ENCODE measurements around the gene LIMK1. TPM values are rescaled to one million over a fixed set of nuclear protein-coding genes. Genes with fewer than 3 reads are reported as not detected.

The LIMK1 gene
- total RNA-seq, 2 donors from 2014 or later, result 19.7 to 19.9 TPM

DNA sequence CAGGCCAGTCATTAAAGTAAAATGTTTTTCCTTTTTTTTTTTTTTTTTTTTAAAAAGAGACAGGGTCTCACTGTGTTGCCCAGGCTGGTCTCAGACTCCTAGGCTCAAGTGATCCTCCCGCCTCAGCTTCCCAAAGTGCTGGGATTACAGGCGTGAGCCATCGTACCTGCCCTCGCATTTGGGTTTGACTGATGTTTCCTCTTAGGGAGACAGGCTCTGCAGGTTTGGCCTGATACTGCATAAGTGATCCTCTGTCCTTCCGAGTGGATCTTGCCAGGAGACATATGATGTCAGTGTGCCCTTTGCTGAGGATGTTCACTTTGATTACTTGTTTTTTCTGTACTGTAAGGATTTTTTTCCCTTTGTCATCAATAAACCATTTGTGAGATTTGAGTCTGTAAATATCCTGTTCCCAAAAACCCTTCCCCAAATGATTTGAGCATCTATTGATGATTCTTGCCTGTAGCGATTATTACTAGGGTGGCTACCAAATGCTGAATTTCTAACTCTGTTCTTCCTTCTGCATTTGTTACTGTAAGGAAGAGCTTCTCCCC, 19.7 kb downstream of the LIMK1 start:
- Histone ChIP-seq H3K36me3 (peaks cover 20% of the 10 kb centered on the region), H3K27ac (no peak overlapping the region), H3K4me3 (no peak overlapping the region), H3K4me1 (ENCODE audit: control insufficient read depth in 1 of 2, low read depth in 2 of 2) (no peaks in the 10 kb centered on the region), H3K9me3 (no peaks in the 10 kb centered on the region), H3K27me3 (replicated peaks; ENCODE audit: insufficient read depth) (no peaks in the 10 kb centered on the region)
- TF ChIP-seq, protein P1, sequence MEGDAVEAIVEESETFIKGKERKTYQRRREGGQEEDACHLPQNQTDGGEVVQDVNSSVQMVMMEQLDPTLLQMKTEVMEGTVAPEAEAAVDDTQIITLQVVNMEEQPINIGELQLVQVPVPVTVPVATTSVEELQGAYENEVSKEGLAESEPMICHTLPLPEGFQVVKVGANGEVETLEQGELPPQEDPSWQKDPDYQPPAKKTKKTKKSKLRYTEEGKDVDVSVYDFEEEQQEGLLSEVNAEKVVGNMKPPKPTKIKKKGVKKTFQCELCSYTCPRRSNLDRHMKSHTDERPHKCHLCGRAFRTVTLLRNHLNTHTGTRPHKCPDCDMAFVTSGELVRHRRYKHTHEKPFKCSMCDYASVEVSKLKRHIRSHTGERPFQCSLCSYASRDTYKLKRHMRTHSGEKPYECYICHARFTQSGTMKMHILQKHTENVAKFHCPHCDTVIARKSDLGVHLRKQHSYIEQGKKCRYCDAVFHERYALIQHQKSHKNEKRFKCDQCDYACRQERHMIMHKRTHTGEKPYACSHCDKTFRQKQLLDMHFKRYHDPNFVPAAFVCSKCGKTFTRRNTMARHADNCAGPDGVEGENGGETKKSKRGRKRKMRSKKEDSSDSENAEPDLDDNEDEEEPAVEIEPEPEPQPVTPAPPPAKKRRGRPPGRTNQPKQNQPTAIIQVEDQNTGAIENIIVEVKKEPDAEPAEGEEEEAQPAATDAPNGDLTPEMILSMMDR (IDR thresholded peaks at IDR 0.05), result no peak
- DNase-seq (ENCODE audit: low spot score) (no peak), ATAC-seq (ENCODE audit: insufficient number of reproducible peaks, low FRiP score, low read depth) (no peak)

DNA sequence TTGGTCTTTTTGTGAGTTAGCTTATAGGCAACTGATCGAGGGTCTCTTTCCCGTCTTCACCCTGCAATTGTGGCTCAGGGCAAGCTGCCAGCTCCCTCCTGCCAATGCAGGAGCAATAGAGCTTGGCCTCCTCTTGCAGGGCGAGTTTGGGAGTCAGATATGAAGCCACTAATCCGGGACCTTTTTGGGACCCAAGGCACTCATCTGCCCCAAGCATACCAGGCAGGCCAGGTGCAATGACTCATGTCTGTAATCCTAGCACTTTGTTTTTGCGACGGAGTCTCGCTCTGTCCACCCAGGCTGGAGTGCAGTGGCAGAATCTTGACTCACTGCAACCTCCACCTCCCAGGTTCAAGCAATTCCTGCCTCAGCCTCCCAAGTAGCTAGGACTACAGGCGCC, 21.1 kb downstream of the LIMK1 start:
- no peak overlapping the region for H3K27ac ChIP-seq
- H3K36me3 ChIP-seq, result peaks cover 28% of the 10 kb centered on the region
- H3K27me3 ChIP-seq (replicated peaks; ENCODE audit: insufficient read depth), result no peaks in the 10 kb centered on the region
- TF ChIP-seq, protein P1 (IDR thresholded peaks at IDR 0.05), result no peak
- H3K9me3 ChIP-seq, result no peaks in the 10 kb centered on the region
- ATAC-seq (ENCODE audit: insufficient number of reproducible peaks, low FRiP score, low read depth), result no peak
- no peak for DNase-seq (ENCODE audit: low spot score)
- H3K4me1 ChIP-seq (ENCODE audit: control insufficient read depth in 1 of 2, low read depth in 2 of 2), result no peaks in the 10 kb centered on the region
- no peak overlapping the region for H3K4me3 ChIP-seq

DNA sequence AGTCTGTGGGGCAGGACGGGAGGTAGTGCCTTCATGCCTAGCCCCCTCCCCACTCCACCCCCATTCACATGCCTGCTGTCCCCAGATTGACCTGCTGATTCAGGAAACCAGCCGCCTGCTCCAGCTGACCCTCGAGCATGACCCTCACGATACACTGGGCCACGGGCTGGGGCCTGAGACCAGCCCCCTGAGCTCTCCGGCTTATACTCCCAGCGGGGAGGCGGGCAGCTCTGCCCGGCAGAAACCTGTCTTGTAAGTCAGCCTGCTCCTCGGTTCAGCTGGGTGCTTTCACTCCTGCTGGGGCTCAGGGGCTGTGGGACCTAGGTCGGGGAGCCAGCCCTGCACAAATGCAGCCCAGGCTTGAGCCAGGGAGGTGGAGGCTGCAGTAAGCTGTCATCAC, 22.4 kb downstream of the LIMK1 start:
- Histone ChIP-seq H3K9me3 (no peaks in the 10 kb centered on the region), H3K27me3 (replicated peaks; ENCODE audit: insufficient read depth) (no peaks in the 10 kb centered on the region), H3K4me1 (ENCODE audit: control insufficient read depth in 1 of 2, low read depth in 2 of 2) (no peaks in the 10 kb centered on the region), H3K4me3 (no peak overlapping the region), H3K36me3 (peaks cover 32% of the 10 kb centered on the region), H3K27ac (no peak overlapping the region)
- ATAC-seq (ENCODE audit: insufficient number of reproducible peaks, low FRiP score, low read depth) (no peak), DNase-seq (ENCODE audit: low spot score) (no peak)
- TF ChIP-seq, protein P1 (IDR thresholded peaks at IDR 0.05), result no peak

DNA sequence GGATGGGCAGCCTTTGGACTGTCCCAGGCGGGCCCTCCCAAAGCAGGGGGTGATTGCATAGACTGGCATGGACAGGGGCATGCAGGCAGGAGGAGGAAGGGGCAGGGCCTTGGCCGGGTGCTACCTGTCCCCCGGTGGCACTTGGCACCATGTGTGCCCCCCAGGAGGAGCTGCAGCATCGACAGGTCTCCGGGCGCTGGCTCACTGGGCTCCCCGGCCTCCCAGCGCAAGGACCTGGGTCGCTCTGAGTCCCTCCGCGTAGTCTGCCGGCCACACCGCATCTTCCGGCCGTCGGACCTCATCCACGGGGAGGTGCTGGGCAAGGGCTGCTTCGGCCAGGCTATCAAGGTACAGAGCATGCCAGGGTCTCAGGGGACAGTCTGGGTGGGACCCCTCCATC, 23.2 kb downstream of the LIMK1 start:
- DNase-seq (ENCODE audit: low spot score), result no peak
- Histone ChIP-seq H3K27me3 (replicated peaks; ENCODE audit: insufficient read depth) (no peaks in the 10 kb centered on the region), H3K4me3 (no peak overlapping the region), H3K36me3 (peaks cover 38% of the 10 kb centered on the region), H3K4me1 (ENCODE audit: control insufficient read depth in 1 of 2, low read depth in 2 of 2) (no peaks in the 10 kb centered on the region), H3K9me3 (no peaks in the 10 kb centered on the region), H3K27ac (no peak overlapping the region)
- ATAC-seq (ENCODE audit: insufficient number of reproducible peaks, low FRiP score, low read depth), result no peak
- TF ChIP-seq, protein P1 (IDR thresholded peaks at IDR 0.05), result no peak

DNA sequence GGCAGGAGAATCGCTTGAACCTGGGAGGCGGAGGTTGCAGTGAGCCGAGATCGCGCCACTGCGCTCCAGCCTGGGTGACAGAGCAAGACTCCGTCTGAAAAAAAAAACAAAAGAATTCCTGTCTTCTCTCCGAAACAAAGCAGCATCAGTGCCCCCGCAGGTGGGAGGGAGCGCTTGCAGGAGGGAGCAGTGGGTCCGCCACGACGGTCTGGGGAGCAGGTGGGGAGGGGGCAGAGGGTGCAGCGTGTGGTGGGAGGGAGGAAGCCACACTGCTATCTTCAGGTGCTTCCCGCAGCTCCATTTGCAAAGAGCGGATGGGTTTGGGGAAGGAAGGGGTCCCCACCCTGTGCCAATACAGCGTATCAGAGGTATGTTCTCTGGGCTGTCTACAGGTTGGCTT, 31.7 kb downstream of the LIMK1 start:
- TF ChIP-seq, protein P1 (IDR thresholded peaks at IDR 0.05), result no peak
- no peak for ATAC-seq (ENCODE audit: insufficient number of reproducible peaks, low FRiP score, low read depth)
- Histone ChIP-seq H3K4me3 (no peak overlapping the region), H3K9me3 (no peaks in the 10 kb centered on the region), H3K27ac (no peak overlapping the region), H3K27me3 (replicated peaks; ENCODE audit: insufficient read depth) (no peaks in the 10 kb centered on the region), H3K36me3 (peaks cover 24% of the 10 kb centered on the region), H3K4me1 (ENCODE audit: control insufficient read depth in 1 of 2, low read depth in 2 of 2) (no peaks in the 10 kb centered on the region)
- DNase-seq (ENCODE audit: low spot score), result no peak
